H1 (cell line): ENCODE measurements around the gene FARP2. TPM values are rescaled to one million over a fixed set of nuclear protein-coding genes. Genes with fewer than 3 reads are reported as not detected.

Experiments
- CTCF ChIA-PET: fragments of 300-600 bp; sonication (Branson Sonifier 250); formaldehyde crosslinking; loops from one replicate; lab custom pipeline; 2021; ENCODE audit not compliant: partially characterized antibody; lab: Charles Lee
- POLR2A ChIA-PET: fragments of 300-600 bp; sonication (Branson Sonifier 250); formaldehyde crosslinking; loops from one replicate; lab custom pipeline; 2021; ENCODE audit warnings: inconsistent platforms; ENCODE audit not compliant: partially characterized antibody; lab: Charles Lee
- DNase-seq, 2 experiments: peaks; one replicate each; pipeline versions ENCODE4 v3.0.0 to v3.0.0-alpha.2; 2010 to 2022; ENCODE audit warnings: low spot score in 2 of 2, low read depth in 1 of 2, mixed read lengths in 1 of 2
- FAIRE-seq: peaks from 2 replicates; lab custom pipeline; 2011; peaks lifted over from hg19 to GRCh38; lab: Jason Lieb, UNC
- H2AFZ ChIP-seq: 2 replicates; pipeline ENCODE4 v1.8.1; 2012; ENCODE audit warnings: low read length, inconsistent platforms
- H2AK5ac ChIP-seq: 2 replicates; pipeline ENCODE4 v1.6.1; 2013; ENCODE audit warnings: low read depth, low read length
- H2BK120ac ChIP-seq: replicated peaks from 2 replicates; pipeline ENCODE3; 2013; ENCODE audit warnings: low read depth, low read length, inconsistent platforms
- H2BK12ac ChIP-seq: 2 replicates; pipeline ENCODE4 v1.6.1; 2013; ENCODE audit warnings: low read depth, low read length
- H2BK15ac ChIP-seq: 2 replicates; pipeline ENCODE4 v1.6.1; 2013; ENCODE audit warnings: low read length
- H2BK20ac ChIP-seq: 2 replicates; pipeline ENCODE4 v1.6.1; 2013; ENCODE audit warnings: low read length
- H2BK5ac ChIP-seq: 2 replicates; pipeline ENCODE4 v1.6.1; 2013; ENCODE audit warnings: low read depth, low read length
- H3K14ac ChIP-seq: 2 replicates; pipeline ENCODE4 v1.6.1; 2013; ENCODE audit warnings: inconsistent platforms; ENCODE audit not compliant: insufficient read length
- H3K18ac ChIP-seq: 2 replicates; pipeline ENCODE4 v1.6.1; 2013; ENCODE audit warnings: low read length; ENCODE audit errors: extremely low read depth
- H3K23ac ChIP-seq: 2 replicates; pipeline ENCODE4 v1.6.1; 2013; ENCODE audit warnings: inconsistent platforms; ENCODE audit not compliant: insufficient read length
- H3K23me2 ChIP-seq: 2 replicates; pipeline ENCODE4 v1.6.1; 2013; ENCODE audit warnings: low read depth, low read length
- H3K27ac ChIP-seq: 2 replicates; pipeline ENCODE4 v1.6.1; 2011; ENCODE audit warnings: low read depth, low read length, inconsistent platforms
- H3K27me3 ChIP-seq, 4 experiments: replicated peaks in 1 of 4; 1 replicate in 1 of 4; 2 replicates in 3 of 4; pipeline versions ENCODE4 v1.6.1 to v1.8.1; 2011 to 2013; ENCODE audit warnings: low read length in 3 of 4, mild to moderate bottlenecking in 3 of 4, inconsistent platforms in 2 of 4, mixed read lengths in 2 of 4, moderate library complexity in 1 of 4; ENCODE audit not compliant: control insufficient read depth in 3 of 4, insufficient read depth in 3 of 4; ENCODE audit errors: extremely low read depth in 1 of 4
- H3K36me3 ChIP-seq, 4 experiments: 2 replicates each; pipeline versions ENCODE4 v1.6.1 to v1.8.1; 2011 to 2013; ENCODE audit warnings: mild to moderate bottlenecking in 4 of 4, low read length in 3 of 4, moderate library complexity in 2 of 4, control low read depth in 1 of 4, inconsistent platforms in 1 of 4; ENCODE audit not compliant: insufficient read depth in 4 of 4, control insufficient read depth in 2 of 4
- H3K4ac ChIP-seq: replicated peaks from 2 replicates; pipeline ENCODE3; 2013; ENCODE audit warnings: low read length, low read depth, mixed read lengths, inconsistent platforms; ENCODE audit not compliant: insufficient read length
- H3K4me1 ChIP-seq, 4 experiments: replicated peaks in 1 of 4; 1 replicate in 1 of 4; 2 replicates in 3 of 4; pipeline versions ENCODE4 v1.6.1 to v1.8.1; 2011 to 2013; ENCODE audit warnings: low read length in 3 of 4, inconsistent platforms in 2 of 4, mixed read lengths in 1 of 4; ENCODE audit not compliant: insufficient read depth in 4 of 4, control insufficient read depth in 3 of 4
- H3K4me2 ChIP-seq, 2 experiments: 2 replicates each; pipeline versions ENCODE4 v1.6.1 to v1.8.1; 2011 to 2013; ENCODE audit warnings: low read depth in 2 of 2, low read length in 2 of 2, control low read depth in 1 of 2, inconsistent platforms in 1 of 2, mild to moderate bottlenecking in 1 of 2; ENCODE audit not compliant: insufficient read depth in 1 of 2
- H3K4me3 ChIP-seq, 4 experiments: fragments of 200-600, 300-600 bp in 1 of 4; sonication (generic), shearing (Covaris generic), sonication (Bioruptor Twin) in 1 of 4; 2 replicates each; pipeline versions ENCODE4 v1.5.1 to v1.8.1; 2011 to 2016; ENCODE audit warnings: low read length in 4 of 4, low read depth in 3 of 4, control low read depth in 2 of 4, inconsistent platforms in 2 of 4, mild to moderate bottlenecking in 2 of 4, mixed read lengths in 1 of 4, moderate library complexity in 1 of 4; ENCODE audit not compliant: insufficient read depth in 2 of 4; ENCODE audit errors: extremely low read depth in 1 of 4
- H3K56ac ChIP-seq: replicated peaks from 2 replicates; pipeline ENCODE3; 2013; ENCODE audit warnings: low read depth, mild to moderate bottlenecking, mixed read lengths, low read length, inconsistent platforms; ENCODE audit not compliant: insufficient read length
- H3K79me1 ChIP-seq: 2 replicates; pipeline ENCODE4 v1.6.1; 2013; ENCODE audit warnings: low read depth, low read length, control low read depth
- H3K79me2 ChIP-seq, 2 experiments: 2 replicates each; pipeline versions ENCODE4 v1.6.1 to v1.8.1; 2012 to 2013; ENCODE audit warnings: low read length in 2 of 2, mild to moderate bottlenecking in 2 of 2, inconsistent platforms in 1 of 2; ENCODE audit not compliant: insufficient read depth in 2 of 2, control insufficient read depth in 1 of 2
- H3K9ac ChIP-seq, 4 experiments: replicated peaks in 1 of 4; 1 replicate in 1 of 4; 2 replicates in 3 of 4; pipeline versions ENCODE4 v1.6.1 to v1.8.1; 2011 to 2013; ENCODE audit warnings: low read depth in 3 of 4, low read length in 3 of 4, control low read depth in 2 of 4, mild to moderate bottlenecking in 2 of 4, moderate library complexity in 2 of 4, inconsistent platforms in 1 of 4; ENCODE audit errors: extremely low read depth in 1 of 4
- H3K9me3 ChIP-seq, 2 experiments: 2 replicates each; pipeline versions ENCODE4 v1.6.1 to v1.8.1; 2012 to 2013; ENCODE audit warnings: mild to moderate bottlenecking in 2 of 2, moderate library complexity in 2 of 2, control low read depth in 1 of 2, inconsistent platforms in 1 of 2, low read depth in 1 of 2, low read length in 1 of 2, mixed read lengths in 1 of 2; ENCODE audit not compliant: insufficient read depth in 2 of 2
- H4K20me1 ChIP-seq, 2 experiments: replicated peaks in 1 of 2; 2 replicates each; pipeline versions ENCODE3 to v1.8.1; 2011 to 2013; ENCODE audit warnings: inconsistent platforms in 2 of 2, low read length in 2 of 2, mild to moderate bottlenecking in 1 of 2; ENCODE audit not compliant: insufficient read depth in 2 of 2, control insufficient read depth in 1 of 2
- H4K5ac ChIP-seq: 2 replicates; pipeline ENCODE4 v1.6.1; 2013; ENCODE audit warnings: low read length, low read depth, mixed read lengths, inconsistent platforms; ENCODE audit not compliant: insufficient read length
- H4K8ac ChIP-seq: 2 replicates; pipeline ENCODE4 v1.8.0; 2013; ENCODE audit warnings: mild to moderate bottlenecking, moderate library complexity, low read length, inconsistent platforms; ENCODE audit not compliant: insufficient read depth; ENCODE audit errors: extremely low read depth
- H4K91ac ChIP-seq: replicated peaks from 2 replicates; pipeline ENCODE3; 2013; ENCODE audit warnings: low read length, mixed read lengths, inconsistent platforms; ENCODE audit not compliant: insufficient read length
- WGBS, 2 experiments: shearing (Covaris generic) in 1 of 2; methylation state at CpG; one replicate each; pipeline versions ENCODE4 v1.1.6 to v1.1.7; 2013 to 2015; ENCODE audit warnings: low lambda C conversion rate in 2 of 2, mixed read lengths in 2 of 2, inconsistent platforms in 1 of 2, low coverage in 1 of 2, missing lambda C conversion rate in 1 of 2; ENCODE audit not compliant: insufficient replicate concordance in 2 of 2, insufficient coverage in 1 of 2, insufficient read length in 1 of 2; ENCODE audit errors: extremely low coverage in 1 of 2, missing lambda C conversion rate in 1 of 2; 5-methylcytosine and 5-hydroxymethylcytosine counted together
- polyA plus RNA-seq, 7 experiments: library from polyadenylated mRNA; depleted of rRNA in 3 of 7; stranded (reverse) in 5 of 7; unstranded in 2 of 7; fragments of >200 nt in 5 of 7; fragments of 200-250 nt in 2 of 7; gene quantifications; 1 replicate in 5 of 7; 2 replicates in 1 of 7; 4 replicates in 1 of 7; pipeline versions ENCODE4 v1.2.1 to v1.2.3, GENCODE V29; 2011 to 2013; ENCODE audit warnings: missing spikeins in 2 of 7, mixed read lengths in 2 of 7
- total RNA-seq: library from RNA; stranded (reverse); fragmentation: NEBNext Ultra II Directional; extraction: Animal tissue kit (Norgen Biotek cat#: 25700); gene quantifications from 2 replicates; pipeline ENCODE4 v1.2.1, GENCODE V29; 2021

Gene FARP2
- total and polyA plus RNA-seq, 2 of the 8 experiments (the other 6 are each of a cell fraction or from before 2014, with no cell fraction given): 12.4 to 33.4 TPM

GRCh38 chr2:241531161-241531722 lies 175.2 kb downstream of the FARP2 start:
- POLR2A ChIA-PET: no interaction called here
- no peak overlapping the region for H4K91ac ChIP-seq

More at GRCh38 chr2:241531161-241531722, 175.2 kb downstream of the FARP2 start:
- no peaks in the 10 kb centered on the region for H3K79me1 ChIP-seq
- H3K36me3 ChIP-seq: no peaks in the 10 kb centered on the region
- no peak overlapping the region for H2AFZ ChIP-seq
- H2BK15ac ChIP-seq: no peak overlapping the region
- H3K9ac ChIP-seq: no peak overlapping the region
- H3K4me2 ChIP-seq: no peak overlapping the region
- H3K27ac ChIP-seq: no peak overlapping the region
- FAIRE-seq (no peak), DNase-seq (no peak)
- H3K23ac ChIP-seq: no peak overlapping the region
- no peak overlapping the region for H2BK12ac ChIP-seq
- 0 out of 2 replicates have a peak overlapping the region, but pooled peaks have one; percentile 35 for H4K8ac ChIP-seq
- no peak overlapping the region for H2BK20ac ChIP-seq
- no peaks in the 10 kb centered on the region for H3K23me2 ChIP-seq
- no peak overlapping the region for H3K4ac ChIP-seq
- WGBS, 2 experiments: 89% methylated on average over 13 of the region's 13 CpGs; no CpG with 5 or more reads in 1 of the 2 experiments
- H2AK5ac ChIP-seq: no peak overlapping the region
- H3K14ac ChIP-seq: no peak overlapping the region
- no peak overlapping the region for H3K56ac ChIP-seq
- H4K20me1 ChIP-seq: no peaks in the 10 kb centered on the region
- H3K4me3 ChIP-seq: no peak overlapping the region
- H3K9me3 ChIP-seq: peaks cover 0 to 4% of the 10 kb centered on the region in 2 experiments; a peak in 1 of 4 replicates
- H2BK120ac ChIP-seq: no peak overlapping the region
- H3K18ac ChIP-seq: no peak overlapping the region
- no peak overlapping the region for H2BK5ac ChIP-seq
- CTCF ChIA-PET: interaction anchor here (0.7 kb wide), 1 partner anchor 16 kb away, joined by 3 read pairs; no protein-coding TSS in a partner anchor
- H3K79me2 ChIP-seq: no peaks in the 10 kb centered on the region
- H4K5ac ChIP-seq: no peak overlapping the region
- H3K4me1 ChIP-seq: no peaks in the 10 kb centered on the region; a peak in 1 of 7 replicates
- no peaks in the 10 kb centered on the region for H3K27me3 ChIP-seq
